ENCODE measurements around the gene DUS4L. TPM values are rescaled to one million over a fixed set of nuclear protein-coding genes. Genes with fewer than 3 reads are reported as not detected.

The DUS4L gene
- total RNA-seq, 1 donor = 5.4 TPM

- no peak for DNase-seq (ENCODE audit: insufficient read length, low spot score, missing footprints)
- Histone ChIP-seq H4K20me1 (ENCODE audit: insufficient read depth, low read length) (no peaks in the 10 kb centered on the region), H3K4me3 (ENCODE audit: insufficient read depth, low read length) (no peak overlapping the region), H2AFZ (ENCODE audit: low read length) (no peak overlapping the region), H3K79me2 (ENCODE audit: insufficient read depth, low read length) (no peaks in the 10 kb centered on the region), H3K27ac (ENCODE audit: low read depth, low read length) (no peak overlapping the region), H3K4me1 (ENCODE audit: insufficient read depth, low read length) (peaks cover 15% of the 10 kb centered on the region), H3K36me3 (ENCODE audit: insufficient read depth, low read length) (peaks cover 33% of the 10 kb centered on the region), H3K27me3 (ENCODE audit: insufficient read depth, low read length) (no peaks in the 10 kb centered on the region), H3K4me2 (ENCODE audit: insufficient read depth, low read length) (no peak overlapping the region), H3K9me3 (ENCODE audit: low read depth, low read length) (no peaks in the 10 kb centered on the region)
- TF ChIP-seq, protein P1, sequence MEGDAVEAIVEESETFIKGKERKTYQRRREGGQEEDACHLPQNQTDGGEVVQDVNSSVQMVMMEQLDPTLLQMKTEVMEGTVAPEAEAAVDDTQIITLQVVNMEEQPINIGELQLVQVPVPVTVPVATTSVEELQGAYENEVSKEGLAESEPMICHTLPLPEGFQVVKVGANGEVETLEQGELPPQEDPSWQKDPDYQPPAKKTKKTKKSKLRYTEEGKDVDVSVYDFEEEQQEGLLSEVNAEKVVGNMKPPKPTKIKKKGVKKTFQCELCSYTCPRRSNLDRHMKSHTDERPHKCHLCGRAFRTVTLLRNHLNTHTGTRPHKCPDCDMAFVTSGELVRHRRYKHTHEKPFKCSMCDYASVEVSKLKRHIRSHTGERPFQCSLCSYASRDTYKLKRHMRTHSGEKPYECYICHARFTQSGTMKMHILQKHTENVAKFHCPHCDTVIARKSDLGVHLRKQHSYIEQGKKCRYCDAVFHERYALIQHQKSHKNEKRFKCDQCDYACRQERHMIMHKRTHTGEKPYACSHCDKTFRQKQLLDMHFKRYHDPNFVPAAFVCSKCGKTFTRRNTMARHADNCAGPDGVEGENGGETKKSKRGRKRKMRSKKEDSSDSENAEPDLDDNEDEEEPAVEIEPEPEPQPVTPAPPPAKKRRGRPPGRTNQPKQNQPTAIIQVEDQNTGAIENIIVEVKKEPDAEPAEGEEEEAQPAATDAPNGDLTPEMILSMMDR (IDR thresholded peaks at IDR 0.05; ENCODE audit: extremely low read depth, low read depth, low read length) = no peak
Observed at GRCh38 chr7:107599262-107599661, 35.5 kb downstream of the DUS4L start.

GRCh38 chr7:107600816-107601215, 37.0 kb downstream of the DUS4L start:
- no peak for DNase-seq (ENCODE audit: insufficient read length, low spot score, missing footprints)
- Histone ChIP-seq H3K4me1 (ENCODE audit: insufficient read depth, low read length) (peaks cover 2% of the 10 kb centered on the region), H3K4me2 (ENCODE audit: insufficient read depth, low read length) (no peak overlapping the region), H3K9me3 (ENCODE audit: low read depth, low read length) (no peaks in the 10 kb centered on the region), H3K4me3 (ENCODE audit: insufficient read depth, low read length) (no peak overlapping the region), H4K20me1 (ENCODE audit: insufficient read depth, low read length) (no peaks in the 10 kb centered on the region), H3K79me2 (ENCODE audit: insufficient read depth, low read length) (no peaks in the 10 kb centered on the region), H2AFZ (ENCODE audit: low read length) (no peak overlapping the region), H3K27me3 (ENCODE audit: insufficient read depth, low read length) (no peaks in the 10 kb centered on the region), H3K36me3 (ENCODE audit: insufficient read depth, low read length) (peaks cover 34% of the 10 kb centered on the region), H3K27ac (ENCODE audit: low read depth, low read length) (no peak overlapping the region)
- TF ChIP-seq, protein P1 (IDR thresholded peaks at IDR 0.05; ENCODE audit: extremely low read depth, low read depth, low read length) = no peak

DNA sequence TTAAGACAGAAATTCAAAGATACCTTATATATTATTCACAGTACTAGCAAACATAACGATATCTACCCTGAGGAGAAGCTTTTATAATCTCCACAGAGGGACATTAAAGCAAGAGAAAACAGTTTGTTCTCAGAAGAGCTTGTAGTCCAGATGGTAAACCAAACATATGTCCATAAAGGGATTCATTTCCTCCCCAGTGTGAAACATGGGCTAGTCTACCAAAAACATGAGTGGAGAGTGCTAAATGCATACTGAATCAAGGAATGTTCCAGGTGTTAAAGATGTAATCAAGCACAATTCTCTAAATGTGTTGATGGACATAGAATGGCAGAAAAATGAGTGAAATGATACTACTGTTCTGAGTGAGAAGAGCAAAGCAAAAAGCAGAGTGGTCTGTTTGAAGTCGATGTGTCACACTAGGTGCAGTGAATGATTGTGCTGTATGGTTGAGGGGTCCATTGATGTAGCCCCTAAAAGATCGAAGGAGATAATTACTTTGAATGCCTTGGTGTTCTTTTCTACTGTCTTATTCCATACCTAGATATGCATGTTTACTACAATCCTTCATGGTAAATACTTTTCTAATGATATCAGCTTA, 41.5 kb downstream of the DUS4L start:
- no peak overlapping the region for H3K4me2 ChIP-seq (ENCODE audit: insufficient read depth, low read length)
- H3K79me2 ChIP-seq (ENCODE audit: insufficient read depth, low read length) = no peaks in the 10 kb centered on the region
- TF ChIP-seq, protein P1 (IDR thresholded peaks at IDR 0.05; ENCODE audit: extremely low read depth, low read depth, low read length) = no peak
- no peaks in the 10 kb centered on the region for H3K27me3 ChIP-seq (ENCODE audit: insufficient read depth, low read length)
- no peaks in the 10 kb centered on the region for H3K4me1 ChIP-seq (ENCODE audit: insufficient read depth, low read length)
- H2AFZ ChIP-seq (ENCODE audit: low read length) = no peak overlapping the region
- no peak overlapping the region for H3K27ac ChIP-seq (ENCODE audit: low read depth, low read length)
- H3K36me3 ChIP-seq (ENCODE audit: insufficient read depth, low read length) = peaks cover 17% of the 10 kb centered on the region
- H4K20me1 ChIP-seq (ENCODE audit: insufficient read depth, low read length) = no peaks in the 10 kb centered on the region
- no peak overlapping the region for H3K4me3 ChIP-seq (ENCODE audit: insufficient read depth, low read length)
- H3K9me3 ChIP-seq (ENCODE audit: low read depth, low read length) = no peaks in the 10 kb centered on the region
- no peak for DNase-seq (ENCODE audit: insufficient read length, low spot score, missing footprints)

DNA sequence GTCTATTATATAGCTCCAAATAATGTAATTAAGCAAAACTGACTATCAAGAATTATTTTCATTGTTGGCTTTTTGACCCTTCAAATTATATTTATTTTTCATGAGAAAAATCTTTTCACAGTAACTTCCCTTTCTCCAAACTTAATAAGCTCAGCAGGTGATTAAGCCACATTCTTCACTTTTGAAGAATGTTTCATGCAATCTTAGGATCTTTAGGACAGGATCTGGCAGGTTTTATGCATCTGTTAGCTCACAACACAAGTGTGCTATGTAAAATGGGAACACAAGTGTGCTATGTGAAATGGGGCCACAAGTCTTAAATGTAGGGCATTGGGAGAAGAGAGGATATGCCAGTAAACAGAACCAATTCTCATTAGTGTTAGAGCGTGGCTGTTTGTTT, 42.5 kb downstream of the DUS4L start:
- Histone ChIP-seq H3K9me3 (ENCODE audit: low read depth, low read length) (no peaks in the 10 kb centered on the region), H3K27ac (ENCODE audit: low read depth, low read length) (no peak overlapping the region), H3K4me2 (ENCODE audit: insufficient read depth, low read length) (no peak overlapping the region), H4K20me1 (ENCODE audit: insufficient read depth, low read length) (no peaks in the 10 kb centered on the region), H3K4me3 (ENCODE audit: insufficient read depth, low read length) (no peak overlapping the region), H3K27me3 (ENCODE audit: insufficient read depth, low read length) (no peaks in the 10 kb centered on the region), H3K79me2 (ENCODE audit: insufficient read depth, low read length) (no peaks in the 10 kb centered on the region), H3K4me1 (ENCODE audit: insufficient read depth, low read length) (no peaks in the 10 kb centered on the region), H2AFZ (ENCODE audit: low read length) (no peak overlapping the region), H3K36me3 (ENCODE audit: insufficient read depth, low read length) (peaks cover 17% of the 10 kb centered on the region)
- TF ChIP-seq, protein P1 (IDR thresholded peaks at IDR 0.05; ENCODE audit: extremely low read depth, low read depth, low read length) = no peak
- DNase-seq (ENCODE audit: insufficient read length, low spot score, missing footprints) = no peak
